HepG2 (cell line): ENCODE results near the gene HSPA1B. TPM values are rescaled to one million over a fixed set of nuclear protein-coding genes. Genes with fewer than 3 reads are reported as not detected.

Source experiments
- BHLHE40 ChIP-seq: IDR thresholded peaks from 2 replicates; pipeline ENCODE4 v1.6.1; 2011; ENCODE audit warnings: low read length, improper control_type of control experiment
- GATAD2A ChIP-seq: IDR thresholded peaks from 2 replicates; pipeline ENCODE4 v1.6.1; 2016
- NR2C2 ChIP-seq: sonication (generic); formaldehyde crosslinking; IDR thresholded peaks from 2 replicates; pipeline ENCODE4 v1.4.0; 2020; ENCODE audit warnings: missing genetic modification reagents, mild to moderate bottlenecking, moderate library complexity, borderline replicate concordance
- RARA ChIP-seq: IDR thresholded peaks from 2 replicates; pipeline ENCODE4 v1.6.1; 2016; ENCODE audit warnings: missing genetic modification reagents, missing compliant biosample characterization
- SMAD3 ChIP-seq: sonication (generic); formaldehyde crosslinking; IDR thresholded peaks from 2 replicates; pipeline ENCODE4 v1.4.0; 2020; ENCODE audit warnings: missing genetic modification reagents
- ZNF264 ChIP-seq: sonication (generic); formaldehyde crosslinking; IDR thresholded peaks from 2 replicates; pipeline ENCODE4 v1.4.0; 2020; ENCODE audit warnings: missing genetic modification reagents
- ZNF292 ChIP-seq: sonication (generic); formaldehyde crosslinking; IDR thresholded peaks from 2 replicates; pipeline ENCODE4 v1.8.1; 2022; ENCODE audit warnings: mild to moderate bottlenecking, low read depth, missing genetic modification reagents, borderline replicate concordance
- ZSCAN29 ChIP-seq: sonication (generic); formaldehyde crosslinking; conservative IDR thresholded peaks from 2 replicates; pipeline ENCODE4 v1.4.0; 2020; ENCODE audit warnings: mild to moderate bottlenecking, missing genetic modification reagents
- polyA plus RNA-seq, 8 experiments: library from polyadenylated mRNA; depleted of rRNA in 3 of 8; stranded (reverse) in 7 of 8; unstranded in 1 of 8; fragments of >200 nt; fragmentation: Illumina TruSeq in 4 of 8; extraction: Trizol in 4 of 8; gene quantifications; 2 replicates each; pipeline versions ENCODE4 v1.2.1 to v1.2.3, GENCODE V29; 2011 to 2016; ENCODE audit warnings: low read depth in 4 of 8, missing spikeins in 1 of 8, mixed read lengths in 1 of 8; ENCODE audit not compliant: insufficient read depth in 1 of 8
- total RNA-seq, 5 experiments: library from RNA; depleted of rRNA; stranded (reverse); fragments of >200 nt; fragmentation: Illumina TruSeq; extraction: Trizol; gene quantifications; 2 replicates each; pipeline ENCODE4 v1.2.3, GENCODE V29; 2016; ENCODE audit warnings: low read depth in 1 of 5
- TF ChIP-seq, protein P1 (sequence below): sonication (generic); formaldehyde crosslinking; conservative IDR thresholded peaks from 2 replicates; pipeline ENCODE4 v1.4.0; 2020; ENCODE audit warnings: mild to moderate bottlenecking, missing genetic modification reagents, moderate library complexity
- TF ChIP-seq, protein P2 (sequence below): sonication (generic); formaldehyde crosslinking; IDR thresholded peaks from 2 replicates; pipeline ENCODE4 v1.4.0; 2020; ENCODE audit warnings: mild to moderate bottlenecking, missing genetic modification reagents, borderline replicate concordance
- TF ChIP-seq, protein P3 (sequence below): IDR thresholded peaks from 2 replicates; pipeline ENCODE4 v1.6.1; 2016; ENCODE audit warnings: mild to moderate bottlenecking
- TF ChIP-seq, protein P4 (sequence below): sonication (generic); formaldehyde crosslinking; IDR thresholded peaks from 2 replicates; pipeline ENCODE4 v1.4.0; 2020; ENCODE audit warnings: missing genetic modification reagents, low read depth, mild to moderate bottlenecking, borderline replicate concordance
- TF ChIP-seq, protein P5 (sequence below): sonication (generic); formaldehyde crosslinking; IDR thresholded peaks from 2 replicates; pipeline ENCODE4 v1.4.0; 2020; ENCODE audit warnings: missing genetic modification reagents, borderline replicate concordance

HSPA1B gene
- total and polyA plus RNA-seq, 2 of the 13 experiments (the other 11 are each of a cell fraction or from before 2014, with no cell fraction given) = 26.0 to 186 TPM

DNA sequence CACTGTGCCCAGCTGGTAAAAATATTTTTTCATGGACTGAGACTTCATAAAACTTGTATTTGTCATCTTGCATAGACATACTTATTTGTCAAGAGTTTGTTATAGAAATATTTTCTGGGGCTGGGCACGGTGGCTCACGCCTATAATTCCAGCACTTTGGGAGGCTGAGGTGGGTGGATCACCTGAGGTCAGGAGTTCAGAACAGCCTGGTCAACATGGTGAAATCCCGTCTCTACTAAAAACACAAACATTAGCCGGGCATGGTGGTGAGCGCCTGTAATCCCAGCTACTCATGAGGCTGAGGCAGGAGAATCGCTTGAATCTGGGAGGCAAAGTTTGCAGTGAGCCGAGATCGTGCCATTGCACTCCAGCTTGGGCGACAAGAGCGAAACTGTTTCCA lies 18.9 kb upstream of the HSPA1B start (continued):
- TF ChIP-seq, protein P1, sequence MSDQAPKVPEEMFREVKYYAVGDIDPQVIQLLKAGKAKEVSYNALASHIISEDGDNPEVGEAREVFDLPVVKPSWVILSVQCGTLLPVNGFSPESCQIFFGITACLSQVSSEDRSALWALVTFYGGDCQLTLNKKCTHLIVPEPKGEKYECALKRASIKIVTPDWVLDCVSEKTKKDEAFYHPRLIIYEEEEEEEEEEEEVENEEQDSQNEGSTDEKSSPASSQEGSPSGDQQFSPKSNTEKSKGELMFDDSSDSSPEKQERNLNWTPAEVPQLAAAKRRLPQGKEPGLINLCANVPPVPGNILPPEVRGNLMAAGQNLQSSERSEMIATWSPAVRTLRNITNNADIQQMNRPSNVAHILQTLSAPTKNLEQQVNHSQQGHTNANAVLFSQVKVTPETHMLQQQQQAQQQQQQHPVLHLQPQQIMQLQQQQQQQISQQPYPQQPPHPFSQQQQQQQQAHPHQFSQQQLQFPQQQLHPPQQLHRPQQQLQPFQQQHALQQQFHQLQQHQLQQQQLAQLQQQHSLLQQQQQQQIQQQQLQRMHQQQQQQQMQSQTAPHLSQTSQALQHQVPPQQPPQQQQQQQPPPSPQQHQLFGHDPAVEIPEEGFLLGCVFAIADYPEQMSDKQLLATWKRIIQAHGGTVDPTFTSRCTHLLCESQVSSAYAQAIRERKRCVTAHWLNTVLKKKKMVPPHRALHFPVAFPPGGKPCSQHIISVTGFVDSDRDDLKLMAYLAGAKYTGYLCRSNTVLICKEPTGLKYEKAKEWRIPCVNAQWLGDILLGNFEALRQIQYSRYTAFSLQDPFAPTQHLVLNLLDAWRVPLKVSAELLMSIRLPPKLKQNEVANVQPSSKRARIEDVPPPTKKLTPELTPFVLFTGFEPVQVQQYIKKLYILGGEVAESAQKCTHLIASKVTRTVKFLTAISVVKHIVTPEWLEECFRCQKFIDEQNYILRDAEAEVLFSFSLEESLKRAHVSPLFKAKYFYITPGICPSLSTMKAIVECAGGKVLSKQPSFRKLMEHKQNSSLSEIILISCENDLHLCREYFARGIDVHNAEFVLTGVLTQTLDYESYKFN (CRISPR knock-in tag) = peak; percentile 54
- TF ChIP-seq, protein P2, sequence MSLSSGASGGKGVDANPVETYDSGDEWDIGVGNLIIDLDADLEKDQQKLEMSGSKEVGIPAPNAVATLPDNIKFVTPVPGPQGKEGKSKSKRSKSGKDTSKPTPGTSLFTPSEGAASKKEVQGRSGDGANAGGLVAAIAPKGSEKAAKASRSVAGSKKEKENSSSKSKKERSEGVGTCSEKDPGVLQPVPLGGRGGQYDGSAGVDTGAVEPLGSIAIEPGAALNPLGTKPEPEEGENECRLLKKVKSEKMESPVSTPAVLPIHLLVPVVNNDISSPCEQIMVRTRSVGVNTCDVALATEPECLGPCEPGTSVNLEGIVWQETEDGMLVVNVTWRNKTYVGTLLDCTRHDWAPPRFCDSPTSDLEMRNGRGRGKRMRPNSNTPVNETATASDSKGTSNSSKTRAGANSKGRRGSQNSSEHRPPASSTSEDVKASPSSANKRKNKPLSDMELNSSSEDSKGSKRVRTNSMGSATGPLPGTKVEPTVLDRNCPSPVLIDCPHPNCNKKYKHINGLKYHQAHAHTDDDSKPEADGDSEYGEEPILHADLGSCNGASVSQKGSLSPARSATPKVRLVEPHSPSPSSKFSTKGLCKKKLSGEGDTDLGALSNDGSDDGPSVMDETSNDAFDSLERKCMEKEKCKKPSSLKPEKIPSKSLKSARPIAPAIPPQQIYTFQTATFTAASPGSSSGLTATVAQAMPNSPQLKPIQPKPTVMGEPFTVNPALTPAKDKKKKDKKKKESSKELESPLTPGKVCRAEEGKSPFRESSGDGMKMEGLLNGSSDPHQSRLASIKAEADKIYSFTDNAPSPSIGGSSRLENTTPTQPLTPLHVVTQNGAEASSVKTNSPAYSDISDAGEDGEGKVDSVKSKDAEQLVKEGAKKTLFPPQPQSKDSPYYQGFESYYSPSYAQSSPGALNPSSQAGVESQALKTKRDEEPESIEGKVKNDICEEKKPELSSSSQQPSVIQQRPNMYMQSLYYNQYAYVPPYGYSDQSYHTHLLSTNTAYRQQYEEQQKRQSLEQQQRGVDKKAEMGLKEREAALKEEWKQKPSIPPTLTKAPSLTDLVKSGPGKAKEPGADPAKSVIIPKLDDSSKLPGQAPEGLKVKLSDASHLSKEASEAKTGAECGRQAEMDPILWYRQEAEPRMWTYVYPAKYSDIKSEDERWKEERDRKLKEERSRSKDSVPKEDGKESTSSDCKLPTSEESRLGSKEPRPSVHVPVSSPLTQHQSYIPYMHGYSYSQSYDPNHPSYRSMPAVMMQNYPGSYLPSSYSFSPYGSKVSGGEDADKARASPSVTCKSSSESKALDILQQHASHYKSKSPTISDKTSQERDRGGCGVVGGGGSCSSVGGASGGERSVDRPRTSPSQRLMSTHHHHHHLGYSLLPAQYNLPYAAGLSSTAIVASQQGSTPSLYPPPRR (CRISPR knock-in tag) = peak; percentile 51; the same call in 1 of the 2 replicates
- TF ChIP-seq ZSCAN29 (CRISPR knock-in tag) (peak; percentile 75), NR2C2 (CRISPR knock-in tag) (peak; percentile 54; the same call in 1 of the 2 replicates), ZNF264 (0 out of 2 replicates have a peak, but pooled peaks have one; percentile 42), GATAD2A (0 out of 2 replicates have a peak, but pooled peaks have one; percentile 9), BHLHE40 (peak; percentile 45; the same call in 1 of the 2 replicates), ZNF292 (peak; percentile 45; the same call in 1 of the 2 replicates), RARA (CRISPR knock-in tag) (peak; percentile 94), SMAD3 (CRISPR knock-in tag) (0 out of 2 replicates have a peak, but pooled peaks have one; percentile 17)
- TF ChIP-seq, protein P3, sequence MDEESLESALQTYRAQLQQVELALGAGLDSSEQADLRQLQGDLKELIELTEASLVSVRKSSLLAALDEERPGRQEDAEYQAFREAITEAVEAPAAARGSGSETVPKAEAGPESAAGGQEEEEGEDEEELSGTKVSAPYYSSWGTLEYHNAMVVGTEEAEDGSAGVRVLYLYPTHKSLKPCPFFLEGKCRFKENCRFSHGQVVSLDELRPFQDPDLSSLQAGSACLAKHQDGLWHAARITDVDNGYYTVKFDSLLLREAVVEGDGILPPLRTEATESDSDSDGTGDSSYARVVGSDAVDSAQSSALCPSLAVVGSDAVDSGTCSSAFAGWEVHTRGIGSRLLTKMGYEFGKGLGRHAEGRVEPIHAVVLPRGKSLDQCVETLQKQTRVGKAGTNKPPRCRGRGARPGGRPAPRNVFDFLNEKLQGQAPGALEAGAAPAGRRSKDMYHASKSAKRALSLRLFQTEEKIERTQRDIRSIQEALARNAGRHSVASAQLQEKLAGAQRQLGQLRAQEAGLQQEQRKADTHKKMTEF (CRISPR knock-in tag) = peak; percentile 24; the same call in 1 of the 2 replicates
- TF ChIP-seq, protein P4, sequence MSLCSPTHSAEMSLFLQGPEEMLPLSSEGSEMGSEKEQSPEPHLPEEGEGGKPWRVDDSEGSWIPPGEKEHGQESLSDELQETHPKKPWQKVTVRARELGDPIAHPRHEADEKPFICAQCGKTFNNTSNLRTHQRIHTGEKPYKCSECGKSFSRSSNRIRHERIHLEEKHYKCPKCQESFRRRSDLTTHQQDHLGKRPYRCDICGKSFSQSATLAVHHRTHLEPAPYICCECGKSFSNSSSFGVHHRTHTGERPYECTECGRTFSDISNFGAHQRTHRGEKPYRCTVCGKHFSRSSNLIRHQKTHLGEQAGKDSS = peak; percentile 73; the same call in 1 of the 2 replicates
- TF ChIP-seq, protein P5, sequence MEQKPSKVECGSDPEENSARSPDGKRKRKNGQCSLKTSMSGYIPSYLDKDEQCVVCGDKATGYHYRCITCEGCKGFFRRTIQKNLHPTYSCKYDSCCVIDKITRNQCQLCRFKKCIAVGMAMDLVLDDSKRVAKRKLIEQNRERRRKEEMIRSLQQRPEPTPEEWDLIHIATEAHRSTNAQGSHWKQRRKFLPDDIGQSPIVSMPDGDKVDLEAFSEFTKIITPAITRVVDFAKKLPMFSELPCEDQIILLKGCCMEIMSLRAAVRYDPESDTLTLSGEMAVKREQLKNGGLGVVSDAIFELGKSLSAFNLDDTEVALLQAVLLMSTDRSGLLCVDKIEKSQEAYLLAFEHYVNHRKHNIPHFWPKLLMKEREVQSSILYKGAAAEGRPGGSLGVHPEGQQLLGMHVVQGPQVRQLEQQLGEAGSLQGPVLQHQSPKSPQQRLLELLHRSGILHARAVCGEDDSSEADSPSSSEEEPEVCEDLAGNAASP (CRISPR knock-in tag) = peak; percentile 68; the same call in 1 of the 2 replicates
